Gastrocnemius medialis (tissue), 4 donors: ENCODE measurements around the gene PSD. TPM values are rescaled to one million over a fixed set of nuclear protein-coding genes. Genes with fewer than 3 reads are reported as not detected.

Source experiments
- ATAC-seq, 2 donors: fragments of 150-250 bp; one replicate each; pipeline ENCODE4 v1.9.1; 2016
- DNase-seq, 2 donors: peaks; one replicate each; pipeline ENCODE4 v3.0.0-alpha.2; 2019
- H3K27ac ChIP-seq, 4 donors: fragments of 200-600 bp; sonication (generic); 1 replicate in 1 of 4; 2 replicates in 3 of 4; pipeline ENCODE4 v1.5.1; 2016 to 2018; ENCODE audit warnings: mild to moderate bottlenecking in 2 of 4, moderate library complexity in 1 of 4
- H3K27me3 ChIP-seq, 3 donors: fragments of 200-600 bp; sonication (generic) in 2 of 3; 1 replicate in 1 of 3; 2 replicates in 2 of 3; pipeline versions ENCODE4 v1.5.1 to v1.6.0; 2016 to 2019; ENCODE audit warnings: mild to moderate bottlenecking in 1 of 3, moderate library complexity in 1 of 3
- H3K36me3 ChIP-seq, 2 donors: fragments of 200-600 bp; sonication (generic) in 1 of 2; one replicate each; pipeline ENCODE4 v1.5.1; 2017 to 2018
- H3K4me1 ChIP-seq, 2 donors: fragments of 200-600 bp; sonication (generic) in 1 of 2; one replicate each; pipeline ENCODE4 v1.5.1; 2016 to 2017; ENCODE audit warnings: mild to moderate bottlenecking in 2 of 2
- H3K4me3 ChIP-seq, 4 donors: fragments of 200-600 bp; sonication (generic) in 3 of 4; 1 replicate in 1 of 4; 2 replicates in 3 of 4; pipeline ENCODE4 v1.5.1; 2016 to 2019; ENCODE audit warnings: mild to moderate bottlenecking in 2 of 4
- H3K9me3 ChIP-seq, 3 donors: fragments of 200-600 bp; sonication (generic) in 2 of 3; 1 replicate in 1 of 3; 2 replicates in 2 of 3; pipeline ENCODE4 v1.5.1; 2016 to 2019
- POLR2A ChIP-seq, 2 donors: fragments of 450-650 bp; IDR thresholded peaks; one replicate each; pipeline ENCODE4 v1.6.1; 2017; ENCODE audit warnings: antibody characterized with exemption in 2 of 2, mild to moderate bottlenecking in 2 of 2, moderate library complexity in 2 of 2
- in situ Hi-C, 4 donors: fragments of 200-750 bp; cut with MboI; loops; one replicate each; pipeline versions ENCODE4 v1.15.0 to v1.8.0; 2017; ENCODE audit warnings: low sequenced_read_pairs in 4 of 4
- intact Hi-C: fragments of 100-400 bp; cut with DNase I; formaldehyde crosslinking; loops from one replicate; pipeline ENCODE4 v1.15.1; 2023; ENCODE audit warnings: low total_unique reads
- total RNA-seq, 4 donors: library from RNA; depleted of rRNA; stranded (reverse); fragments of >200 nt; gene quantifications; one replicate each; pipeline versions ENCODE4 v1.1.0 to v1.2.3, GENCODE V29; 2016
- TF ChIP-seq, protein P1 (sequence below), 5 experiments: fragments of 450-650 bp in 3 of 5; fragments of 200-600 bp in 2 of 5; sonication (generic) in 2 of 5; IDR thresholded peaks in 4 of 5; conservative IDR thresholded peaks in 1 of 5; 1 replicate in 4 of 5; 2 replicates in 1 of 5; pipeline ENCODE4 v1.5.1; 2016 to 2019; ENCODE audit warnings: antibody characterized with exemption in 5 of 5, mild to moderate bottlenecking in 3 of 5, moderate library complexity in 3 of 5

Gene PSD
- total RNA-seq, 4 donors from 2014 or later = 0.35 to 2.6 TPM; not detected in 2

DNA sequence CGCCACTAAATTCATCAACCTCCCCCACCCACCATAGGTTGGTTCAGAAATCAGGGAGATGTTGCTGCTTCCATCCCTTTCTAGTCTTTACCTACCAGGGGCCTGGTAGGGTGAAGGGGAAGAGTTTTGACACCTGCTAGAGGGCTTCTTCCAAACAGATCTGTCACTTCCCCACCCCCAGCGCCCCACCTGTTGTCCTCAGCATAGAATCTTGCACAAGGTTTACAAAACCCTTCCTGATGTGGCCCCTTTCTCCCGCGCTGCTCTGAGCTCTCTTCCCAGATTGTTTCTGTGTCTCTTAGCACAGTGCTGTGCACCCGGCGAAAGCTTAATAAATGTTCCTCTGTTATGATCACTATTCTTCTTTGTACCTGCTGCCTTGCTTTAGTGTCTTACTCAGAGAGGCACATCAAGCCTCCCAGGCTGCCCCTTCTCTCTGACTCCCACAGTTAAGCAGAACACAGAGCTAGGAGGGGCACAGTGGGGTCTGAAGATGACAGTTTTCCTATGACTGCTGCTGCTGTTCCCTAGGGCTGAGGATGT, 44.0 kb upstream of the PSD start:
- intact Hi-C loops = no loop called here
- Histone ChIP-seq H3K4me1 (peaks cover 15 to 19% of the 10 kb centered on the region in 2 donors), H3K9me3 (no peaks in the 10 kb centered on the region), H3K27ac (no peak overlapping the region), H3K27me3 (no peaks in the 10 kb centered on the region), H3K36me3 (no peaks in the 10 kb centered on the region), H3K4me3 (no peak overlapping the region)
- ATAC-seq (no peak), DNase-seq (no peak)
- in situ Hi-C loops = no loop called here
- TF ChIP-seq POLR2A (IDR thresholded peaks at IDR 0.05) = no peak
- TF ChIP-seq, protein P1, sequence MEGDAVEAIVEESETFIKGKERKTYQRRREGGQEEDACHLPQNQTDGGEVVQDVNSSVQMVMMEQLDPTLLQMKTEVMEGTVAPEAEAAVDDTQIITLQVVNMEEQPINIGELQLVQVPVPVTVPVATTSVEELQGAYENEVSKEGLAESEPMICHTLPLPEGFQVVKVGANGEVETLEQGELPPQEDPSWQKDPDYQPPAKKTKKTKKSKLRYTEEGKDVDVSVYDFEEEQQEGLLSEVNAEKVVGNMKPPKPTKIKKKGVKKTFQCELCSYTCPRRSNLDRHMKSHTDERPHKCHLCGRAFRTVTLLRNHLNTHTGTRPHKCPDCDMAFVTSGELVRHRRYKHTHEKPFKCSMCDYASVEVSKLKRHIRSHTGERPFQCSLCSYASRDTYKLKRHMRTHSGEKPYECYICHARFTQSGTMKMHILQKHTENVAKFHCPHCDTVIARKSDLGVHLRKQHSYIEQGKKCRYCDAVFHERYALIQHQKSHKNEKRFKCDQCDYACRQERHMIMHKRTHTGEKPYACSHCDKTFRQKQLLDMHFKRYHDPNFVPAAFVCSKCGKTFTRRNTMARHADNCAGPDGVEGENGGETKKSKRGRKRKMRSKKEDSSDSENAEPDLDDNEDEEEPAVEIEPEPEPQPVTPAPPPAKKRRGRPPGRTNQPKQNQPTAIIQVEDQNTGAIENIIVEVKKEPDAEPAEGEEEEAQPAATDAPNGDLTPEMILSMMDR (IDR thresholded peaks at IDR 0.05 in 4 of 5, conservative IDR thresholded peaks at IDR 0.05 in 1 of 5) = no peak

DNA sequence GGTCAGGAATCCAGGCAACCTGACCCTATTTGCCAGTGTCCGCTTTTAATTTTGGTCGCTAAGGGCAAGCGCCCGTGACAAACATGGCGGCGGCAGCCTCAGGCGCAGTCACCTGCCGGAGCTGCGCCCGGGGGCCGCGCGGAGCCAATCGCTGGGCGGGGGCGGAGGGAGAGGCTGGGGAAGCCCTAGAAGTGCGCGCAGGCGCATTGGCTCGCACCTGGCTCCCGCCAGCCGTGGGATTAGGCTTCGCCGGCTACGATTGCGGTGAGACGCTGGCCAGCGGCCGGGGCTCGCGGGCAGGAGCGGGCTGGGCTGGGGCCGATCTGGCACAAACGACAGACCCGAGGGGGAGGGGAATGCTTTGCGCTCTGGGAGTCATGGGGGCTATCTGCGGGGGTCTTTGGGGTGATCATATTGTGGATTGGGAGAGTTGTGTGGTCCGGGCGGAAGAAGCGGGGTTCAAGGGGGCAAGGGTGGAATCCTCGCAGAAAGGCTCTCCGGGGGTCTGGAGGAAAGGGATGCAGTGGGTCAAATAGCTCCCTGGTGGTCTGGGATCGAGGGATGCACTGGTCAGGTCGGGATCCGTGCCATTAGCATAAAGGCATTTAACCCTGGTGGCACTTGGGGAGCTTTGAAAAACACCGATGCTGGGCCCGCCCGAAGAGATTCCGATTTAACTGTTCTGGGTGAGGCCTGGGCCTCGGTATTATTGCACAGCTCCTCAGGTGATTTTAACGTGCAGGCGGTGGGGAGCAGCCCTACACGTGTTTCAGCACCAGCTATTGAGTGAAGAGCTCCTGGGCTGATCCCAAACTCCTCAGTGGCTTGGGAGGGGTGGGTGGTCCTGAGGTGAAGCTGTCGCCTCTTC, 42.8 kb upstream of the PSD start:
- peak overlapping the region; percentile 44 to 74 (median 62) for H3K27ac ChIP-seq
- peak overlapping the region; percentile 54 to 77 (median 64) for H3K4me3 ChIP-seq
- intact Hi-C loops (loop anchor here (1.0 to 2.0 kb wide), 2 partner anchors 17 to 29 kb away; partner anchors contain the start of gene CUEDC2), in situ Hi-C loops (no loop called here)
- no peaks in the 10 kb centered on the region for H3K36me3 ChIP-seq
- ATAC-seq (peak; percentile 89 to 94), DNase-seq (peak; percentile 85 to 93)
- H3K9me3 ChIP-seq = no peaks in the 10 kb centered on the region
- peaks cover 15 to 19% of the 10 kb centered on the region in 2 donors for H3K4me1 ChIP-seq
- no peaks in the 10 kb centered on the region for H3K27me3 ChIP-seq
- TF ChIP-seq POLR2A (IDR thresholded peaks at IDR 0.05) = peak; percentile 70 to 71
- TF ChIP-seq, protein P1 (IDR thresholded peaks at IDR 0.05 in 4 of 5, conservative IDR thresholded peaks at IDR 0.05 in 1 of 5) = no peak

DNA sequence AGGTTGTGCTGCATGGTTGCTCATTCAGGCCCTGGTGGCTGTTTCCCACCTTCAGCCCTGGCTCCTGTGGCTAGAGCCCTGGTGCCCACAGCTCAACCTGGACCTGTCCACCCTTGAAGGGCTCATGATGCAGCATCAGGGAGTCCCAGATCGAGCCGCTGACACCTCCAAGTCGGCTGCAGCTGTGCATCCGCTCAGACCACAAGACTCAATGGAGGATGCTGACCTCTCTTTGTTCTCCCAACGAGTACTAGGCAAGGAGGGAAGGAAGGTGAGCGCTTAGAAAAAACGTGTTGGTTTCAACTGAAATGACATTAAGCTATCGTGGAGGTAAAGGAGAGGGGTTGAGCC, 42.2 kb upstream of the PSD start:
- ATAC-seq (peak; percentile 28 to 43), DNase-seq (no peak)
- TF ChIP-seq, protein P1 (IDR thresholded peaks at IDR 0.05 in 4 of 5, conservative IDR thresholded peaks at IDR 0.05 in 1 of 5) = no peak
- no peak for TF ChIP-seq POLR2A (IDR thresholded peaks at IDR 0.05)
- peak overlapping the region; percentile 54 to 77 (median 64) for H3K4me3 ChIP-seq
- H3K4me1 ChIP-seq = peaks cover 15 to 19% of the 10 kb centered on the region in 2 donors
- H3K27ac ChIP-seq = peak overlapping the region in 3 of 4 donors; percentile 44 to 74 (median 55)
- H3K36me3 ChIP-seq = no peaks in the 10 kb centered on the region
- no peaks in the 10 kb centered on the region for H3K27me3 ChIP-seq
- intact Hi-C loops (loop anchor here (1.0 to 2.0 kb wide), 2 partner anchors 18 to 29 kb away; partner anchors contain the start of gene CUEDC2), in situ Hi-C loops (no loop called here)
- no peaks in the 10 kb centered on the region for H3K9me3 ChIP-seq

DNA sequence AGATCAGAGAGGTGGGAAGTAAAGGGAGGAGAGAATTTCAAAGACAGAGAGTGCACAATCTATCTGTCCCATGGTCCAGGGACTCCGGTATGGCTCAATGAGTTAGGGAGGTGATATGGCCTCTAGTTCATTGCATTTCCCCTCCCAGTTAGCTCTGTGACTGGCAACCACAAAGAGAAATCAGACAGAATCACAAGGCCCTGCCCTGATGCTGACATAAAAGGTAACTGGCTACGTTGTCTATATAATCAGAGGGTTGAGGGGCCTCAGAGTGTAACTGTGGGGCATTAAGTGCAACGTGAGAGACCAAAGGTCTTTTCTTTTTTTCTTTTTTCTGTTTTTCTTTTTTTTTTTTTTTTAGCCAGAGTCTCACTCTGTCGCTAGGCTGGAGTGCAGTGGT, 40.1 kb upstream of the PSD start:
- TF ChIP-seq POLR2A (IDR thresholded peaks at IDR 0.05) = no peak
- TF ChIP-seq, protein P1 (IDR thresholded peaks at IDR 0.05 in 4 of 5, conservative IDR thresholded peaks at IDR 0.05 in 1 of 5) = no peak
- no peak overlapping the region for H3K27ac ChIP-seq
- H3K4me1 ChIP-seq = peaks cover 15 to 19% of the 10 kb centered on the region in 2 donors
- no peaks in the 10 kb centered on the region for H3K36me3 ChIP-seq
- H3K4me3 ChIP-seq = no peak overlapping the region
- in situ Hi-C loops (no loop called here), intact Hi-C loops (no loop called here)
- no peaks in the 10 kb centered on the region for H3K27me3 ChIP-seq
- H3K9me3 ChIP-seq = no peaks in the 10 kb centered on the region
- ATAC-seq (no peak), DNase-seq (no peak)
